ENCODE data around the gene RFC2.

Gene RFC2

DNA sequence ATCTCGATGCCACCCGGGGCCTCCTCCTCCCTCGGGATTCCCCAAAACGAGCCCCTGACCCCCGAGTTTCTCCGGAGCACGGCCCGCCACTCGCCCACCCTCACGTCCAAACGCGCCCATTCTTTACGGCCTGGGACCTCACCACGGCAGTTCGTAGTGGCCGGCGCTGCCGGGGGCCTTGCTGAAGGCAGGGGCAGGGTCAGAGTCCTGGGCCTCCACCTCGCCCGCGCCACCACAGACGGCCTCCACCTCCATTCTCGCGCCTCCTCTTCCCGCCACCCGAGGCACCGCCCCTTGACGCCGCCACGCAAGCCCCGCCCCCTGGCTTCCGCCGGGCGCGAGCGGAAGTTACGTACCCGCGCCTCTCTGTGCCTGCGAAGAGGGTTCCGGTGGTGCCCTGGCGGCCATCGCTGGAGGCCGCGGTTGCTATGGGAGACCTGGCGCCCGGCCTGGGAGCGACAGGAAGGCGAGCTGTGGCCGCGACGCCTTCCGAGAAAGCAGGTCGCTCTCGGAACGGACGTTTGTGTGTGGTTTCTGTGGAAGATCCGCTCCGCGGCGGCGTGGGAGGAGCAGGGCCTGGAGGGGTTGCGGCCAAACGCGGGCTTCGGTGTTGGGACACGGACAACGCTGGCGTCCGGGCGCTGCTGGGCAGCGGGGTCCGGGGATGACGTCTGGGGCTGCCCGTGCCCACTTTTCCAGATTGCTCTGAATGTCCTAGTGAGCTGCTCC is at the start of gene RFC2:
RFC2 (minus strand) TSS at position 271 of the 729 bp plus-strand sequence; CDS start at position 255, 16 bp downstream.
- peak within 1 kb of the TSS; percentile 69 for H3K4me2 ChIP-seq
- H3K79me2 ChIP-seq (ENCODE audit: insufficient read depth, low read depth), result peaks cover 26% of the 10 kb centered on the region
- TF ChIP-seq, protein P1, sequence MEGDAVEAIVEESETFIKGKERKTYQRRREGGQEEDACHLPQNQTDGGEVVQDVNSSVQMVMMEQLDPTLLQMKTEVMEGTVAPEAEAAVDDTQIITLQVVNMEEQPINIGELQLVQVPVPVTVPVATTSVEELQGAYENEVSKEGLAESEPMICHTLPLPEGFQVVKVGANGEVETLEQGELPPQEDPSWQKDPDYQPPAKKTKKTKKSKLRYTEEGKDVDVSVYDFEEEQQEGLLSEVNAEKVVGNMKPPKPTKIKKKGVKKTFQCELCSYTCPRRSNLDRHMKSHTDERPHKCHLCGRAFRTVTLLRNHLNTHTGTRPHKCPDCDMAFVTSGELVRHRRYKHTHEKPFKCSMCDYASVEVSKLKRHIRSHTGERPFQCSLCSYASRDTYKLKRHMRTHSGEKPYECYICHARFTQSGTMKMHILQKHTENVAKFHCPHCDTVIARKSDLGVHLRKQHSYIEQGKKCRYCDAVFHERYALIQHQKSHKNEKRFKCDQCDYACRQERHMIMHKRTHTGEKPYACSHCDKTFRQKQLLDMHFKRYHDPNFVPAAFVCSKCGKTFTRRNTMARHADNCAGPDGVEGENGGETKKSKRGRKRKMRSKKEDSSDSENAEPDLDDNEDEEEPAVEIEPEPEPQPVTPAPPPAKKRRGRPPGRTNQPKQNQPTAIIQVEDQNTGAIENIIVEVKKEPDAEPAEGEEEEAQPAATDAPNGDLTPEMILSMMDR (conservative IDR thresholded peaks at IDR 0.05; ENCODE audit: low read depth, low read length), result 0 out of 2 replicates have a peak, but pooled peaks have one; percentile 5
- H3K27me3 ChIP-seq (ENCODE audit: insufficient read depth, low read depth), result no peaks in the 10 kb centered on the region
- peaks cover 15% of the 10 kb centered on the region; the same call in 1 of the 2 replicates for H3K36me3 ChIP-seq (ENCODE audit: insufficient read depth)
- H4K20me1 ChIP-seq (ENCODE audit: insufficient read depth), result no peaks in the 10 kb centered on the region
- H3K27ac ChIP-seq, result peak within 1 kb of the TSS; percentile 59
- H3K9ac ChIP-seq, result peak within 1 kb of the TSS; percentile 81
- H3K4me3 ChIP-seq (IDR thresholded peaks at IDR 0.05; ENCODE audit: insufficient read depth, low read depth, low read length), result no peak within 1 kb of the TSS
- H3K4me1 ChIP-seq (ENCODE audit: low read depth, poor library complexity, severe bottlenecking), result peaks cover 19% of the 10 kb centered on the region
- H2AFZ ChIP-seq (ENCODE audit: low read depth), result peak within 1 kb of the TSS; percentile 88

DNA sequence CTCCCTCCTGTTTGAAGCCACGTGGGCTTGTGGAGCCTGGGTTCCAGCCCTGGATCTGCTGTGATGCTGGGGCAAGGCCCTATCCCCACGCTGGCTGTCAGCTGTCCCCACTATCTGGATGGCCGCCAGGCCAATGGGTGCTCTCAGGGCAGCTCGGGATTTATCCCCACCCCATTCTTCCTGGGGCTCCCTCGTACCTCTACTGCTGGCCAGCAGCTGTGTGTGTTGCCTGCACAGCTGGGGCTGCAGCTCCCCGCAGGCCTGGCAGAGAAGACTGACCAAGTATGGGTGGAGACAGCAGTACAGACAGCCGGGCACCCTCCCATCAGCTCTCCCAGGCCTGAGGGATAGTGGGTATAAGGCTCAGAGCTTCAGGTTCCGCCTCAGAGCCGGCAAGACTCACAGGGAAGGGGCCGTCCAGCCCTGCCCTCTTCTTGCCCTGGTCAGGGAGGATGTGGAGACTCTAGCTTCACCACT is 48.6 kb upstream of the RFC2 start:
- Histone ChIP-seq H2AFZ (ENCODE audit: low read depth) (no peak overlapping the region), H3K79me2 (ENCODE audit: insufficient read depth, low read depth) (no peaks in the 10 kb centered on the region), H3K36me3 (ENCODE audit: insufficient read depth) (no peaks in the 10 kb centered on the region), H4K20me1 (ENCODE audit: insufficient read depth) (no peaks in the 10 kb centered on the region), H3K27ac (no peak overlapping the region), H3K4me1 (ENCODE audit: low read depth, poor library complexity, severe bottlenecking) (no peaks in the 10 kb centered on the region), H3K9ac (no peak overlapping the region), H3K27me3 (ENCODE audit: insufficient read depth, low read depth) (peaks cover 14% of the 10 kb centered on the region), H3K4me3 (IDR thresholded peaks at IDR 0.05; ENCODE audit: insufficient read depth, low read depth, low read length) (no peak overlapping the region), H3K4me2 (no peak overlapping the region)
- TF ChIP-seq, protein P1 (conservative IDR thresholded peaks at IDR 0.05; ENCODE audit: low read depth, low read length), result no peak

DNA sequence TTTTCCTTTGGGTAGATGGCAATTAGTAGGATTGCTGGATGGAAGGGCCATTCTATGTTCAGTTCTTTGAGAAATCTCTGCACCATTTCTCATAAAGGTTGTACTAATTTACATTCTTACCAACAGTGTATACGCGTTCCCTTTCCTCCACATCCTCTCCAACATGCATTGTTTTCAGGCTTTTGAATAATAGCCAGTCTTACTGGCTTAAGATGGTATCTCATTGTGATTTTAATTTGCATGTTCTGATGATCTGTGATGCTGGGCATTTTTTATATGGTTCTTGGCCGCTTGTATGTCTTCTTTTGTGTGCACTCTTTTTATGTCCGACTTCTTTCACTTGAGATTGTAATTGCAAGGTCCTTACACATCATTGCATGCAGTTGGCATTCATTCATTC is 46.7 kb upstream of the RFC2 start:
- H3K27ac ChIP-seq, result no peak overlapping the region
- H3K4me2 ChIP-seq, result no peak overlapping the region
- H3K9ac ChIP-seq, result no peak overlapping the region
- no peaks in the 10 kb centered on the region for H3K79me2 ChIP-seq (ENCODE audit: insufficient read depth, low read depth)
- no peaks in the 10 kb centered on the region; the same call in 1 of the 2 replicates for H3K27me3 ChIP-seq (ENCODE audit: insufficient read depth, low read depth)
- H3K4me3 ChIP-seq (IDR thresholded peaks at IDR 0.05; ENCODE audit: insufficient read depth, low read depth, low read length), result no peak overlapping the region
- no peak overlapping the region for H2AFZ ChIP-seq (ENCODE audit: low read depth)
- no peaks in the 10 kb centered on the region for H3K36me3 ChIP-seq (ENCODE audit: insufficient read depth)
- TF ChIP-seq, protein P1 (conservative IDR thresholded peaks at IDR 0.05; ENCODE audit: low read depth, low read length), result no peak
- H3K4me1 ChIP-seq (ENCODE audit: low read depth, poor library complexity, severe bottlenecking), result no peaks in the 10 kb centered on the region
- no peaks in the 10 kb centered on the region for H4K20me1 ChIP-seq (ENCODE audit: insufficient read depth)

DNA sequence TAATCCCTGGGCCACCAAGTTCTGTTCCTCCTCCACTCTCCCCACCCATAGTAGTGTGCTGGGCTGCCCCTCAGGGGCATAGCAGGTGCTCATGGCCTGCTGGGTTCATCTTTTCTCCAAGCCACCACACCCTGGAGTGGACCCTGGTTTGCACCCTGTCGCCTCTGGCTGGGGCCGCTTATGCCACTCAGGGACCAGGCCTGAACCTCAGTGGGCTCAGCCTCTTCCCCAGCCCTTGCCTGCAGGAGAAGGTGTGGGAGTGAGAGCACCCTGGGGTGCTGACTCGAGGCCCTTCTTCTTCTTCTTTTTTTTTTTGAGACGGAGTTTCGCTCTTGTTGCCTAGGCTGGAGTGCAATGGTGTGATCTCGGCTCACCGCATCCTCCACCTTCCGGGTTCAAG is 45.2 kb upstream of the RFC2 start:
- no peaks in the 10 kb centered on the region for H3K4me1 ChIP-seq (ENCODE audit: low read depth, poor library complexity, severe bottlenecking)
- H3K27ac ChIP-seq, result no peak overlapping the region
- H3K9ac ChIP-seq, result no peak overlapping the region
- no peak overlapping the region for H3K4me2 ChIP-seq
- no peaks in the 10 kb centered on the region for H3K36me3 ChIP-seq (ENCODE audit: insufficient read depth)
- no peak overlapping the region for H2AFZ ChIP-seq (ENCODE audit: low read depth)
- H3K79me2 ChIP-seq (ENCODE audit: insufficient read depth, low read depth), result no peaks in the 10 kb centered on the region
- no peak overlapping the region for H3K4me3 ChIP-seq (IDR thresholded peaks at IDR 0.05; ENCODE audit: insufficient read depth, low read depth, low read length)
- H3K27me3 ChIP-seq (ENCODE audit: insufficient read depth, low read depth), result peaks cover 11% of the 10 kb centered on the region; the same call in 1 of the 2 replicates
- TF ChIP-seq, protein P1 (conservative IDR thresholded peaks at IDR 0.05; ENCODE audit: low read depth, low read length), result no peak
- H4K20me1 ChIP-seq (ENCODE audit: insufficient read depth), result no peaks in the 10 kb centered on the region

Data from KMS-11 (cell line).